ENCODE data around the gene EIF4E1B. TPM values are rescaled to one million over a fixed set of nuclear protein-coding genes. Genes with fewer than 3 reads are reported as not detected.

EIF4E1B gene
- total RNA-seq, 1 donor from 2014 or later = not detected

GRCh38 chr5:176658007-176658599 lies 27.6 kb downstream of the EIF4E1B start:
- no peak for DNase-seq (ENCODE audit: extremely low spot score, unreplicated experiment)
- Mint-ChIP-seq H3K4me3 (no peak overlapping the region), H3K4me1 (ENCODE audit: unreplicated experiment) (peaks cover 9% of the 10 kb centered on the region), H3K36me3 (peaks cover 5% of the 10 kb centered on the region), H3K9me3 (no peaks in the 10 kb centered on the region), H3K27me3 (peaks cover 3% of the 10 kb centered on the region), H3K27ac (peak overlapping the region; percentile 16)
- TF ChIP-seq, protein P1, sequence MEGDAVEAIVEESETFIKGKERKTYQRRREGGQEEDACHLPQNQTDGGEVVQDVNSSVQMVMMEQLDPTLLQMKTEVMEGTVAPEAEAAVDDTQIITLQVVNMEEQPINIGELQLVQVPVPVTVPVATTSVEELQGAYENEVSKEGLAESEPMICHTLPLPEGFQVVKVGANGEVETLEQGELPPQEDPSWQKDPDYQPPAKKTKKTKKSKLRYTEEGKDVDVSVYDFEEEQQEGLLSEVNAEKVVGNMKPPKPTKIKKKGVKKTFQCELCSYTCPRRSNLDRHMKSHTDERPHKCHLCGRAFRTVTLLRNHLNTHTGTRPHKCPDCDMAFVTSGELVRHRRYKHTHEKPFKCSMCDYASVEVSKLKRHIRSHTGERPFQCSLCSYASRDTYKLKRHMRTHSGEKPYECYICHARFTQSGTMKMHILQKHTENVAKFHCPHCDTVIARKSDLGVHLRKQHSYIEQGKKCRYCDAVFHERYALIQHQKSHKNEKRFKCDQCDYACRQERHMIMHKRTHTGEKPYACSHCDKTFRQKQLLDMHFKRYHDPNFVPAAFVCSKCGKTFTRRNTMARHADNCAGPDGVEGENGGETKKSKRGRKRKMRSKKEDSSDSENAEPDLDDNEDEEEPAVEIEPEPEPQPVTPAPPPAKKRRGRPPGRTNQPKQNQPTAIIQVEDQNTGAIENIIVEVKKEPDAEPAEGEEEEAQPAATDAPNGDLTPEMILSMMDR (conservative IDR thresholded peaks at IDR 0.05) = peak; percentile 90

GRCh38 chr5:176658817-176659511 lies 28.5 kb downstream of the EIF4E1B start:
- no peak for DNase-seq (ENCODE audit: extremely low spot score, unreplicated experiment)
- peak overlapping the region; percentile 50 for H3K27ac Mint-ChIP-seq
- TF ChIP-seq, protein P1 (conservative IDR thresholded peaks at IDR 0.05) = no peak
- H3K36me3 Mint-ChIP-seq = no peaks in the 10 kb centered on the region
- H3K4me1 Mint-ChIP-seq (ENCODE audit: unreplicated experiment) = peaks cover 10% of the 10 kb centered on the region
- peak overlapping the region; percentile 13 for H3K4me3 Mint-ChIP-seq
- peaks cover 8% of the 10 kb centered on the region for H3K27me3 Mint-ChIP-seq
- H3K9me3 Mint-ChIP-seq = no peaks in the 10 kb centered on the region

GRCh38 chr5:176659512-176659839 lies 29.0 kb downstream of the EIF4E1B start:
- TF ChIP-seq, protein P1 (conservative IDR thresholded peaks at IDR 0.05) = no peak
- peak overlapping the region; percentile 50 for H3K27ac Mint-ChIP-seq
- H3K4me3 Mint-ChIP-seq = no peak overlapping the region
- no peaks in the 10 kb centered on the region for H3K9me3 Mint-ChIP-seq
- H3K27me3 Mint-ChIP-seq = peaks cover 13% of the 10 kb centered on the region
- DNase-seq (ENCODE audit: extremely low spot score, unreplicated experiment) = no peak
- peaks cover 15% of the 10 kb centered on the region for H3K4me1 Mint-ChIP-seq (ENCODE audit: unreplicated experiment)
- no peaks in the 10 kb centered on the region for H3K36me3 Mint-ChIP-seq

GRCh38 chr5:176659860-176660461 lies 29.5 kb downstream of the EIF4E1B start:
- no peak overlapping the region for H3K4me3 Mint-ChIP-seq
- DNase-seq (ENCODE audit: extremely low spot score, unreplicated experiment) = no peak
- H3K4me1 Mint-ChIP-seq (ENCODE audit: unreplicated experiment) = peaks cover 15% of the 10 kb centered on the region
- no peak overlapping the region for H3K27ac Mint-ChIP-seq
- no peaks in the 10 kb centered on the region for H3K9me3 Mint-ChIP-seq
- TF ChIP-seq, protein P1 (conservative IDR thresholded peaks at IDR 0.05) = no peak
- peaks cover 13% of the 10 kb centered on the region for H3K27me3 Mint-ChIP-seq
- H3K36me3 Mint-ChIP-seq = no peaks in the 10 kb centered on the region

DNA sequence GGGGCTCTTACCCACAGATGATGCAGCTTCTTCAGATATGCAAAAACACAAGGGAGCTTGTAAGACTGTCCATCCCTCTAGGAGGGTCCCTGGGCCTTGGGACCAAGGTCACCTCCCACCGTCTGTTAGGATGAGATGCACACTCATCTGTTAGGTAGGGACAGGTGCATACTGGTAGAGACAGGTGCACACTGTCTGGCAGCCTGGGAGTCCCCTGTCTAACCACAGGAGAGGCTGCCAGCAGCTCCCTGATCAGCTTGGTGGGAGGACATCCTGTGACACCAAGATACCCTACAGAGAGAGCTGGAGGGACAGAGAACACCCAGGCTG lies 30.0 kb downstream of the EIF4E1B start:
- no peaks in the 10 kb centered on the region for H3K9me3 Mint-ChIP-seq
- TF ChIP-seq, protein P1 (conservative IDR thresholded peaks at IDR 0.05) = no peak
- H3K27me3 Mint-ChIP-seq = peaks cover 17% of the 10 kb centered on the region

More for the DNA sequence above, 30.0 kb downstream of the EIF4E1B start:
- Mint-ChIP-seq H3K4me1 (ENCODE audit: unreplicated experiment) (peaks cover 15% of the 10 kb centered on the region), H3K4me3 (no peak overlapping the region), H3K27ac (no peak overlapping the region), H3K36me3 (no peaks in the 10 kb centered on the region)
- no peak for DNase-seq (ENCODE audit: extremely low spot score, unreplicated experiment)
